Activated CD4-positive, alpha-beta T cell treated with anti-CD3 and anti-CD28 coated beads, Interleukin-2, amount 10 ng/mL, durations not matched to agents 7 days and 5 days (primary cell): Measurements from ENCODE around the gene TLE4. TPM values are rescaled to one million over a fixed set of nuclear protein-coding genes. Genes with fewer than 3 reads are reported as not detected.

Experiments
- CTCF ChIA-PET: fragments of 350-600 bp; sonication (Branson Sonifier 250); formaldehyde crosslinking; loops from one replicate; lab custom pipeline; 2021; ENCODE audit warnings: antibody characterized with exemption; lab: Charles Lee
- POLR2A ChIA-PET: fragments of 350-600 bp; sonication (Branson Sonifier 250); formaldehyde crosslinking; loops from one replicate; lab custom pipeline; 2021; ENCODE audit warnings: antibody characterized with exemption; lab: Charles Lee
- DNase-seq: peaks from one replicate; pipeline ENCODE4 v3.0.0-alpha.2; 2020
- H3K27ac Mint-ChIP-seq: one replicate; pipeline ENCODE4 v1.8.0; 2021; ENCODE audit warnings: mild to moderate bottlenecking, moderate library complexity, mixed read lengths
- H3K27me3 Mint-ChIP-seq: one replicate; pipeline ENCODE4 v1.8.0; 2021; ENCODE audit warnings: mixed read lengths
- H3K36me3 Mint-ChIP-seq: one replicate; pipeline ENCODE4 v1.8.0; 2021; ENCODE audit warnings: low read depth, mixed read lengths
- H3K4me1 Mint-ChIP-seq: one replicate; pipeline ENCODE4 v1.8.0; 2021; ENCODE audit warnings: mixed read lengths
- H3K4me3 Mint-ChIP-seq: one replicate; pipeline ENCODE4 v1.8.0; 2021; ENCODE audit warnings: mild to moderate bottlenecking, moderate library complexity, mixed read lengths
- H3K9me3 Mint-ChIP-seq: one replicate; pipeline ENCODE4 v1.8.0; 2021; ENCODE audit warnings: mixed read lengths
- total RNA-seq, 2 experiments: library from RNA; stranded (reverse); gene quantifications; one replicate each; pipeline ENCODE4 v1.2.3, GENCODE V29; 2021

The TLE4 gene
- total RNA-seq, 2 experiments from 2014 or later, result 38.0 to 38.4 TPM

DNA sequence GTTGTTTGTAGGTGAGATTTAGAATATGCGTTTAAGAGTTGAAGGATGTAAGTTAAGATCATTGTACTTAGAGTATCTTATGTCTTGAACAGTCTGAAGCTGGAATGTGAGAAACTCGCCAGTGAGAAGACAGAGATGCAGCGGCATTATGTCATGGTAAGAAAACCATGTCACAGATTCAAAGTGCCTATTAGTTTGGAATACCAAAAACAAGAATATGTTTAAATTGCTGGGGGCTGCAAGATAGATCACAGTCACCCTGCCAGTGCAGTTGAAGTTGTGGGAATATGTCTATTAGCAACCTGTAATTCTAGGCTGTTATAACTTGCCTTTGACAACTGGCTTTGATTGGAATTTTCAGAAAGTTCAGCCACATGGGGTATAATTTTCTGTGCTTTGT, 3.0 kb downstream of the TLE4 start:
- no peak for DNase-seq
- POLR2A ChIA-PET, result no interaction called here
- H3K36me3 Mint-ChIP-seq, result peaks cover 46% of the 10 kb centered on the region
- no peaks in the 10 kb centered on the region for H3K27me3 Mint-ChIP-seq
- H3K4me1 Mint-ChIP-seq, result peaks cover 53% of the 10 kb centered on the region
- no peak overlapping the region for H3K27ac Mint-ChIP-seq
- H3K9me3 Mint-ChIP-seq, result no peaks in the 10 kb centered on the region
- peak overlapping the region; percentile 93 for H3K4me3 Mint-ChIP-seq
- CTCF ChIA-PET, result interaction anchor here (0.6 kb wide), 1 partner anchor 1878 kb away, joined by 3 read pairs; no protein-coding TSS in a partner anchor

DNA sequence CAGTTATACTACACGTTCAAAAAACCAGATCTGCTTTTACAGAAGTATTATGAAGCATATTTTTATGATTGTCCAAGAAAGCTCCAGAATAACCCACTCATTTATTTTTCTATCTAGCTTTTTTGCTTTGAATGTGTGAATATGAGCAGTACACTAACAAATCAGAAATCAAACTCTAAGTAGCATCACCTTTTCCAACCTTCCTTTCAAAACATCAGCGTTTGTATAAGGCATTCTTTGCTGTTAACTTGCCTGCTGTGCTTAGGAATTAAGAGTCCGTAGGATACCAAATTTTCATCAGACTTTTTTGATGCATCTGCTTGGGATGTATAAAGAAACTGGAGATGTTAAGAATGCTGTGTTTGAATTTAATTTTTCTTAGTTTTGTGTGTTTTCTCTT, 3.8 kb downstream of the TLE4 start:
- peaks cover 51% of the 10 kb centered on the region for H3K4me1 Mint-ChIP-seq
- no peaks in the 10 kb centered on the region for H3K27me3 Mint-ChIP-seq

GRCh38 chr9:79577969-79578723, 6.4 kb downstream of the TLE4 start:
- no peak overlapping the region for H3K27ac Mint-ChIP-seq
- peaks cover 61% of the 10 kb centered on the region for H3K36me3 Mint-ChIP-seq
- CTCF ChIA-PET, result interaction anchor here (1.1 kb wide), 1 partner anchor 9 kb away, joined by 3 read pairs; no protein-coding TSS in a partner anchor
- H3K9me3 Mint-ChIP-seq, result no peaks in the 10 kb centered on the region
- H3K4me3 Mint-ChIP-seq, result no peak overlapping the region
- H3K27me3 Mint-ChIP-seq, result no peaks in the 10 kb centered on the region
- DNase-seq, result no peak
- POLR2A ChIA-PET, result no interaction called here
- H3K4me1 Mint-ChIP-seq, result peaks cover 77% of the 10 kb centered on the region

More for the DNA sequence above, 3.8 kb downstream of the TLE4 start:
- Mint-ChIP-seq H3K27ac (no peak overlapping the region), H3K36me3 (peaks cover 54% of the 10 kb centered on the region), H3K9me3 (no peaks in the 10 kb centered on the region), H3K4me3 (no peak overlapping the region)
- CTCF ChIA-PET, result no interaction called here
- POLR2A ChIA-PET, result no interaction called here
- DNase-seq, result no peak

GRCh38 chr9:79578891-79579290, 7.1 kb downstream of the TLE4 start:
- POLR2A ChIA-PET, result no interaction called here

DNA sequence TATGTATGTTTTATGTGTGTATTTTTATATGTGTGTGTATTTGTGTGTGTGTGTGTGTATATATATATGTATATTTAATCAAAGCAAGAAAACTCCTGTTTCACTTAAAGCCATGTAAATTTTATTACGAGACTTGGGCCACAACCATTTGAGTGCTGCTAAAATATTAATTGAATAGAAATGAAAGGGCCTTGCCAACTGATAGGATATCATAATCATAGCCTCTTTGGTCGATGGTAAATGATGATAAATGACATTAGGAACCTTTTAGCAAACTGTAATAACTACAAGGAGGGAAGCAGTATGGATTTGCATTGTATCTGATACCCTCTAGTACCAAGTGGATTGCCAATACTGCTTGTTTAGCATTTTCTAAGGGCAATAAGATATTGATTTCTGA, 7.9 kb downstream of the TLE4 start:
- peaks cover 60% of the 10 kb centered on the region for H3K36me3 Mint-ChIP-seq
- ChIA-PET POLR2A (no interaction called here), CTCF (no interaction called here)
- no peaks in the 10 kb centered on the region for H3K9me3 Mint-ChIP-seq
- DNase-seq, result no peak
- H3K27ac Mint-ChIP-seq, result no peak overlapping the region
- peaks cover 81% of the 10 kb centered on the region for H3K4me1 Mint-ChIP-seq
- no peak overlapping the region for H3K4me3 Mint-ChIP-seq
- H3K27me3 Mint-ChIP-seq, result no peaks in the 10 kb centered on the region

More at GRCh38 chr9:79578891-79579290, 7.1 kb downstream of the TLE4 start:
- no peak for DNase-seq
- Mint-ChIP-seq H3K4me3 (no peak overlapping the region), H3K4me1 (peaks cover 80% of the 10 kb centered on the region), H3K36me3 (peaks cover 58% of the 10 kb centered on the region), H3K27ac (no peak overlapping the region), H3K27me3 (no peaks in the 10 kb centered on the region), H3K9me3 (no peaks in the 10 kb centered on the region)
- CTCF ChIA-PET, result no interaction called here

DNA sequence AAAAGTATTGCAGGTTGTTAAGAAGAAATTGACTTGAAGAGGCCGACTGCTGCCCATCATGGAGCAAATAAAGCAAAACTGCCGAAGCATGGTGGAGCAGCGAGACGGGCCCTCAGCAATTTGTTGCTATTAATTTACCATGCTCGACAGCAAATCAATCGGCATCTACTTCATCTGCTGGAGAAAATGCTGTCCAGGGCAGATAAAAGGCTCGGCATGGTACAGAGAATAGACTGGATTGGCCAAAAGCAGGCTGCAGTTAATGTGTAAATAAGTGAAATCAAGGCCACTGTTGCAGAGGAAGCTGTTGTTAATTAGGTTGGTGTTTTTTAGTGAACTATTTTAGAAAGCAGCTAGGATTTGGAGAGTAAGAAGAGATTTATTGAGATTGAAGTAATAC, 8.3 kb downstream of the TLE4 start:
- ChIA-PET POLR2A (no interaction called here), CTCF (no interaction called here)
- Mint-ChIP-seq H3K4me3 (no peak overlapping the region), H3K4me1 (peaks cover 80% of the 10 kb centered on the region), H3K27ac (no peak overlapping the region), H3K36me3 (peaks cover 60% of the 10 kb centered on the region), H3K27me3 (no peaks in the 10 kb centered on the region), H3K9me3 (no peaks in the 10 kb centered on the region)
- no peak for DNase-seq

GRCh38 chr9:79581388-79581787, 9.6 kb downstream of the TLE4 start:
- POLR2A ChIA-PET, result no interaction called here
- no peaks in the 10 kb centered on the region for H3K9me3 Mint-ChIP-seq
- H3K27me3 Mint-ChIP-seq, result no peaks in the 10 kb centered on the region
- no peak for DNase-seq
- H3K36me3 Mint-ChIP-seq, result peaks cover 57% of the 10 kb centered on the region
- no peak overlapping the region for H3K4me3 Mint-ChIP-seq
- CTCF ChIA-PET, result no interaction called here
- peaks cover 72% of the 10 kb centered on the region for H3K4me1 Mint-ChIP-seq
- H3K27ac Mint-ChIP-seq, result peak overlapping the region; percentile 81

GRCh38 chr9:79581794-79582193, 10.0 kb downstream of the TLE4 start:
- Mint-ChIP-seq H3K4me1 (peaks cover 69% of the 10 kb centered on the region), H3K27ac (peak overlapping the region; percentile 81), H3K27me3 (no peaks in the 10 kb centered on the region), H3K4me3 (peak overlapping the region; percentile 39), H3K9me3 (no peaks in the 10 kb centered on the region), H3K36me3 (peaks cover 55% of the 10 kb centered on the region)
- POLR2A ChIA-PET, result no interaction called here
- DNase-seq, result peak; percentile 41
- CTCF ChIA-PET, result no interaction called here

DNA sequence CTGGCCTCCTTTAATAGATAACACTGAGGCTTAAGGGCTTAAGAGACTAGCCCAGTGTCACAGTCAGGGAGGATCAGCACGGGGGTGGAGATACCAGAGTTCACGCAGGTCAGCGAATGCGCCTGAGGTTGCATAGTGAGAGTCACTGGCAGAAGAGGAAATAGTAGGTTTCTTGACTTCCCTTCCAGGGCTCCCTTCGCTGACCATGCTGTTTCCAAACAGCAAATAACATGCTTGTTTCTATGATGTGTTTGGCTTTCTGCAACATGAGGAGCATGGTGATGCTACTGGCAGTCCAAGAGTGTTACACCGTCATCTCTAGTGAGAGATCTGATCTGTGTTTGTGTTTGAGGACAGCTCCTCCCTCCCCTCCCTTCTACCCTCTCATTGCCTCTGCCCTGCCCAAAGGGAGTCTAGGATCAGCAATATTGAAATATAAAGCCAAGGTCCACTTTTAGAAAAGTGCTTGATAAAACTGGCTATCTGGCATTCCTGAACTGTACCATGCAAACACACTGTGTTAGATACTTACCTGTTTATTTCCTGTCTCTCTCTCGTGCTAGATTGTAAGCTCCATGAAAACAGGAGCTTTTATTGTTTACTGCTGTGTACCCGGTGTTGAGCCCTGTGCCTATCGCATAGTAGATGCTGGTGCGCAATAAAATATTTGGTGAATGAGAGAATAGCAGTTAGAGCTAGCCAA, 12.3 kb downstream of the TLE4 start:
- Mint-ChIP-seq H3K27ac (no peak overlapping the region), H3K9me3 (no peaks in the 10 kb centered on the region), H3K4me3 (no peak overlapping the region), H3K4me1 (peaks cover 50% of the 10 kb centered on the region), H3K27me3 (no peaks in the 10 kb centered on the region), H3K36me3 (peaks cover 48% of the 10 kb centered on the region)
- peak; percentile 27 for DNase-seq
- ChIA-PET CTCF (interaction anchor here (0.6 to 1.6 kb wide), 4 partner anchors 12 to 22 kb away, joined by 3 to 4 read pairs (median 3); partner anchors contain the start of gene TLE4), POLR2A (no interaction called here)

DNA sequence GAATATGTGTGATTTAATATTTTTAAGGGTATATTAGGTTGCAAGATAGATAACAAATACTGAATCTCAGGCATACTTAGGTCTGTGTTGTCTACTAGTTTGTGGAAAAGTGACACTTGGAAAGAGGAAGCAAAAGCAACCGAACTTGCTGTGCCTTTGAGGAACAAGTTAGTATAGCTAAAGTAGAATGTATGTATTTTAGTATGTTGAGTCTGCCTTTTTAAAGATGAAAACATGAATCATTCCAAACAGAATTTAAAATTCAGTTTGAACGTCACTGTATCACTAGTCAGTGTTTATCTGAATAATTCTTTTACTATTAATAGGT, 12.9 kb downstream of the TLE4 start:
- H3K27me3 Mint-ChIP-seq, result no peaks in the 10 kb centered on the region
- DNase-seq, result no peak
- H3K9me3 Mint-ChIP-seq, result no peaks in the 10 kb centered on the region
- ChIA-PET CTCF (interaction anchor here (1.2 to 1.6 kb wide), 3 partner anchors 13 to 21 kb away, joined by 3 to 4 read pairs (median 3); partner anchors contain the start of gene TLE4), POLR2A (no interaction called here)
- no peak overlapping the region for H3K4me3 Mint-ChIP-seq
- H3K36me3 Mint-ChIP-seq, result peaks cover 46% of the 10 kb centered on the region
- H3K27ac Mint-ChIP-seq, result no peak overlapping the region
- peaks cover 49% of the 10 kb centered on the region for H3K4me1 Mint-ChIP-seq

GRCh38 chr9:79588488-79589223, 16.9 kb downstream of the TLE4 start:
- peaks cover 40% of the 10 kb centered on the region for H3K4me1 Mint-ChIP-seq
- peaks cover 45% of the 10 kb centered on the region for H3K36me3 Mint-ChIP-seq
- H3K27ac Mint-ChIP-seq, result no peak overlapping the region
- no peaks in the 10 kb centered on the region for H3K9me3 Mint-ChIP-seq
- CTCF ChIA-PET, result interaction anchor here (2.0 kb wide), 1 partner anchor 15 kb away, joined by 5 read pairs; no protein-coding TSS in a partner anchor
- no peak overlapping the region for H3K4me3 Mint-ChIP-seq
- H3K27me3 Mint-ChIP-seq, result peaks cover 18% of the 10 kb centered on the region
- no peak for DNase-seq
- POLR2A ChIA-PET, result no interaction called here

GRCh38 chr9:79591458-79591857, 19.7 kb downstream of the TLE4 start:
- Mint-ChIP-seq H3K27ac (no peak overlapping the region), H3K4me1 (peaks cover 42% of the 10 kb centered on the region), H3K9me3 (no peaks in the 10 kb centered on the region), H3K27me3 (peaks cover 18% of the 10 kb centered on the region), H3K36me3 (peaks cover 42% of the 10 kb centered on the region), H3K4me3 (no peak overlapping the region)
- DNase-seq, result no peak
- ChIA-PET CTCF (no interaction called here), POLR2A (no interaction called here)
